OCI-LY7 (cell line): ENCODE data around the gene B4GALNT4. TPM values are rescaled to one million over a fixed set of nuclear protein-coding genes. Genes with fewer than 3 reads are reported as not detected.
"Not testable (repeated sequence)": the region's sequence is repeated elsewhere in the genome, so short reads cannot be mapped to it uniquely, and the experiment has no call there.

Source experiments
- BruUV-seq: library from RNA; stranded (reverse); fragments of 400-500 nt; replicated peaks from 2 replicates; lab custom pipeline; 2021; lab: Mats Ljungman, UMichigan
- CTCF ChIA-PET: fragments of 300-600 bp; sonication (Branson Sonifier 250); formaldehyde crosslinking; loops from one replicate; lab custom pipeline; 2022; ENCODE audit warnings: antibody characterized with exemption; ENCODE audit not compliant: unreplicated experiment; lab: Charles Lee
- POLR2A ChIA-PET: fragments of 300-600 bp; sonication (Branson Sonifier 250); formaldehyde crosslinking; loops from one replicate; lab custom pipeline; 2022; ENCODE audit warnings: antibody characterized with exemption; lab: Charles Lee
- DNase-seq: peaks from one replicate; pipeline ENCODE4 v3.0.0-alpha.2; 2015; ENCODE audit warnings: low spot score
- H2AFZ ChIP-seq: fragments of 200-600 bp; sonication (generic), shearing (Covaris generic); 2 replicates; pipeline ENCODE4 v1.6.1; 2014; ENCODE audit warnings: mild to moderate bottlenecking, antibody characterized with exemption, low read length, moderate library complexity
- H3K27ac ChIP-seq: fragments of 200-600 bp; sonication (generic); 2 replicates; pipeline ENCODE4 v1.5.1; 2014; ENCODE audit warnings: mixed run types, low read depth, mild to moderate bottlenecking, moderate library complexity, low read length, inconsistent platforms; ENCODE audit not compliant: poor library complexity, severe bottlenecking
- H3K36me3 ChIP-seq: fragments of 200-600 bp; sonication (generic); 2 replicates; pipeline ENCODE4 v1.6.1; 2014; ENCODE audit warnings: mild to moderate bottlenecking, antibody characterized with exemption, low read length, moderate library complexity, mixed read lengths; ENCODE audit not compliant: insufficient read depth
- H3K4me1 ChIP-seq: fragments of 200-600 bp; sonication (generic); 2 replicates; pipeline ENCODE4 v1.5.1; 2014; ENCODE audit warnings: mild to moderate bottlenecking, low read length; ENCODE audit not compliant: insufficient read depth, poor library complexity, severe bottlenecking
- H3K4me2 ChIP-seq: fragments of 200-600 bp; sonication (generic); 2 replicates; pipeline ENCODE4 v1.6.1; 2014; ENCODE audit warnings: mild to moderate bottlenecking, low read length
- H3K4me3 ChIP-seq: fragments of 200-600 bp; sonication (generic); 2 replicates; pipeline ENCODE4 v1.5.1; 2014; ENCODE audit warnings: mild to moderate bottlenecking, low read depth, low read length; ENCODE audit not compliant: poor library complexity, severe bottlenecking
- H3K79me2 ChIP-seq: fragments of 200-600 bp; sonication (generic); 2 replicates; pipeline ENCODE4 v1.6.1; 2016; ENCODE audit warnings: low read depth, mild to moderate bottlenecking, low read length, moderate library complexity, mixed read lengths; ENCODE audit not compliant: insufficient read depth
- H3K9me2 ChIP-seq: fragments of 200-600 bp; sonication (generic); 2 replicates; pipeline ENCODE4 v1.6.1; 2016; ENCODE audit warnings: mild to moderate bottlenecking, low read length, mixed read lengths; ENCODE audit not compliant: insufficient read depth
- H3K9me3 ChIP-seq: fragments of 200-600 bp; sonication (generic); 2 replicates; pipeline ENCODE4 v1.6.1; 2014; ENCODE audit warnings: mild to moderate bottlenecking, mixed run types, low read length, mixed read lengths
- H4K20me1 ChIP-seq: fragments of 200-600 bp; sonication (generic); 2 replicates; pipeline ENCODE4 v1.6.1; 2014; ENCODE audit warnings: mild to moderate bottlenecking, antibody characterized with exemption, low read length, moderate library complexity, mixed read lengths; ENCODE audit not compliant: insufficient read depth
- EZH2phosphoT487 ChIP-seq: fragments of 200-600 bp; sonication (generic); IDR thresholded peaks from 2 replicates; pipeline ENCODE4 v1.6.1; 2018; ENCODE audit warnings: low read depth, borderline replicate concordance, mild to moderate bottlenecking, mixed run types, antibody characterized with exemption, low read length, moderate library complexity, mixed read lengths
- intact Hi-C: fragments of 100-400 bp; cut with micrococcal nuclease; formaldehyde crosslinking; loops from one replicate; pipeline ENCODE4 v1.10.0; 2022; ENCODE audit not compliant: unreplicated experiment
- total RNA-seq, 2 experiments: library from RNA; depleted of rRNA in 1 of 2; stranded (reverse); fragments of >200 nt in 1 of 2; shearing (Covaris generic) in 1 of 2; gene quantifications; 2 replicates each; pipeline ENCODE4 v1.2.3, GENCODE V29; 2014 to 2022
- TF ChIP-seq, protein P1 (sequence below): fragments of 200-600 bp; sonication (generic); conservative IDR thresholded peaks from 2 replicates; pipeline ENCODE4 v1.5.1; 2014; ENCODE audit warnings: mild to moderate bottlenecking, antibody characterized with exemption, low read length, moderate library complexity, mixed read lengths

Gene B4GALNT4
- total RNA-seq, 2 experiments from 2014 or later: not detected

DNA sequence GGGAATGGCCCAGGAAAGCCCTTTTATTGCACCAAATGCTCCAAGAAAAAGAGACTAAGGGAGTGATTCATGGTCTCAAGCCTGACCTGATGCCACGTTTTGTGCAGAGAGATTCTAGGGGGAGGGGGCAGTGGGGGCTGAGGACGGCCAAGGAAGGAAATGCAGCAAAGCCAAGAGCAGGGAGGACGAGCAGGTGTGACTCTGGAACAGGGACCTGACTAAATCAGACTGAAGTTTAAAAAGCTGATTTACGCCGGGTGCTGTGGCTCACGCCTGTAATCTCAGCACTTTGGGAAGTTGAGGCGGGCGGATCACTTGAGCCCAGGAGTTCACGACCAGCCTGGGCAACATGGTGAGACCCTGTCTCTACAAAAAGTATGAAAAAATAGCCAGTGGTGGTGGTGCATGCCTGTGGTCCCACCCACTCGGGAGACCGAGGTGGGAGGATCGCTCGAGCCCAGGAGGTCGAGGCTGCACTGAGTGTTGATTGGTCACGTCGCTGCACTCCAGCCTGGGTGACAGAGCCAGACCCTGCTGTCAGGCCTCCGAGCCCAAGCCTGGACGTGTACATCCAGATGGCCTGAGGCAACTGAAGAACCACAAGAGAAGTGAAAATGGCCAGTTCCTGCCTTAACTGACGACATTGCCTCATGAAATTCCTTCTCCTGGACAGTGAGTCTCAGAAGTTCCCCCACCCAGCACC is 37.8 kb upstream of the B4GALNT4 start:
- Histone ChIP-seq H3K4me3 (peak overlapping the region; percentile 61), H2AFZ (0 out of 2 replicates have a peak overlapping the region, but pooled peaks have one; percentile 35), H3K79me2 (no peaks in the 10 kb centered on the region), H3K36me3 (peaks cover 9% of the 10 kb centered on the region), H3K4me1 (peaks cover 92% of the 10 kb centered on the region), H3K9me2 (no peaks in the 10 kb centered on the region), H4K20me1 (no peaks in the 10 kb centered on the region), H3K9me3 (peaks cover 14% of the 10 kb centered on the region), H3K27ac (peak overlapping the region; percentile 91), H3K4me2 (peak overlapping the region; percentile 85)
- ChIA-PET POLR2A (interaction anchor here (0.9 to 5.5 kb wide), 6 partner anchors 8 to 25 kb away, joined by 3 to 63 read pairs (median 10); no protein-coding TSS in a partner anchor), CTCF (interaction anchor here (1.3 kb wide), 1 partner anchor 9 kb away, joined by 4 read pairs; no protein-coding TSS in a partner anchor)
- TF ChIP-seq EZH2phosphoT487: no peak
- TF ChIP-seq, protein P1, sequence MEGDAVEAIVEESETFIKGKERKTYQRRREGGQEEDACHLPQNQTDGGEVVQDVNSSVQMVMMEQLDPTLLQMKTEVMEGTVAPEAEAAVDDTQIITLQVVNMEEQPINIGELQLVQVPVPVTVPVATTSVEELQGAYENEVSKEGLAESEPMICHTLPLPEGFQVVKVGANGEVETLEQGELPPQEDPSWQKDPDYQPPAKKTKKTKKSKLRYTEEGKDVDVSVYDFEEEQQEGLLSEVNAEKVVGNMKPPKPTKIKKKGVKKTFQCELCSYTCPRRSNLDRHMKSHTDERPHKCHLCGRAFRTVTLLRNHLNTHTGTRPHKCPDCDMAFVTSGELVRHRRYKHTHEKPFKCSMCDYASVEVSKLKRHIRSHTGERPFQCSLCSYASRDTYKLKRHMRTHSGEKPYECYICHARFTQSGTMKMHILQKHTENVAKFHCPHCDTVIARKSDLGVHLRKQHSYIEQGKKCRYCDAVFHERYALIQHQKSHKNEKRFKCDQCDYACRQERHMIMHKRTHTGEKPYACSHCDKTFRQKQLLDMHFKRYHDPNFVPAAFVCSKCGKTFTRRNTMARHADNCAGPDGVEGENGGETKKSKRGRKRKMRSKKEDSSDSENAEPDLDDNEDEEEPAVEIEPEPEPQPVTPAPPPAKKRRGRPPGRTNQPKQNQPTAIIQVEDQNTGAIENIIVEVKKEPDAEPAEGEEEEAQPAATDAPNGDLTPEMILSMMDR: no peak
- no TSS peak for BruUV-seq
- DNase-seq: peak; percentile 78
- intact Hi-C loops: no loop called here

- BruUV-seq: no TSS peak
- no peaks in the 10 kb centered on the region for H3K79me2 ChIP-seq
- peak overlapping the region; percentile 91 for H3K27ac ChIP-seq
- peak; percentile 72 for DNase-seq
- peaks cover 14% of the 10 kb centered on the region for H3K9me3 ChIP-seq
- POLR2A ChIA-PET: no interaction called here
- H3K4me2 ChIP-seq: peak overlapping the region; percentile 45
- H3K4me3 ChIP-seq: no peak overlapping the region
- H3K4me1 ChIP-seq: peaks cover 84% of the 10 kb centered on the region
- intact Hi-C loops: no loop called here
- peaks cover 9% of the 10 kb centered on the region for H3K36me3 ChIP-seq
- CTCF ChIA-PET: no interaction called here
- no peak overlapping the region for H2AFZ ChIP-seq
- H4K20me1 ChIP-seq: no peaks in the 10 kb centered on the region
- no peaks in the 10 kb centered on the region for H3K9me2 ChIP-seq
- TF ChIP-seq EZH2phosphoT487: no peak
- TF ChIP-seq, protein P1: no peak
Observed at GRCh38 chr11:332651-333480, 36.4 kb upstream of the B4GALNT4 start.

DNA sequence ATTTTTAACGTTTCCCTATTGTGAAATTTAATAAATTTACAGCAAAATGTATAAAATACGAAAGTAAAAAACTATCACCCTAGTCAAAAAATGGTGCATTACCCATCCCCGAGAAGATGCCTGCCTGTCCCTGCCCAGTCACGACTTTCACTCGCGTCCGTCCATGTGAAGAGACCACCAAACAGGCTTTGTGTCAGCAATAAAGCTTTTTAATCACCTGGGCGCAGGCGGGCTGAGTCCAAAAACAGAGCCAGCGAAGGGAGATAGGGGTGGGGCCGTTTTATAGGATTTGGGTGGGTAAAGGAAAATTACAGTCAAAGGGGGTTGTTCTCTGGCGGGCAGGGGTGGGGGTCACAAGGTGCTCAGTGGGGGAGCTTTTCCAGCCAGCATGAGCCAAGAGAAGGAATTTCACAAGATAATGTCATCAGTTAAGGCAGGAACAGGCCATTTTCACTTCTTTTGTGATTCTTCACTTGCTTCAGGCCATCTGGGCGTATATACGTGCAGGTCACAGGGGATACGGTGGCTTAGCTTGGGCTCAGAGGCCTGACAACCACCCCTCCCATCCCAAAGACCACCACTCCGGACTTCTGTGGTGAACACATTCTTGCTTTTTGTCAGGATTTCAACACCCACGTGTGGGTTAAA is 35.6 kb upstream of the B4GALNT4 start:
- CTCF ChIA-PET, POLR2A ChIA-PET, DNase-seq, H2AFZ ChIP-seq, H3K79me2 ChIP-seq, intact Hi-C loops, H3K4me3 ChIP-seq, H3K9me2 ChIP-seq, H3K36me3 ChIP-seq, H4K20me1 ChIP-seq, BruUV-seq, H3K4me2 ChIP-seq: not testable (repeated sequence)
- H3K9me3 ChIP-seq: peaks cover 14% of the 10 kb centered on the region
- H3K4me1 ChIP-seq: peaks cover 78% of the 10 kb centered on the region
- H3K27ac ChIP-seq: peak overlapping the region; percentile 91
